ENCODE measurements around the gene EIF3L.

Gene EIF3L

GRCh38 chr22:37933711-37934376 is 84.6 kb downstream of the EIF3L start:
- no peak overlapping the region for H3K4me3 ChIP-seq (ENCODE audit: low read depth in 1 of 2, low read length in 1 of 2)
- peaks cover 49% of the 10 kb centered on the region for H3K36me3 ChIP-seq
- H3K9me3 ChIP-seq: no peaks in the 10 kb centered on the region
- no peaks in the 10 kb centered on the region for H3K27me3 ChIP-seq
- TF ChIP-seq CTCF (IDR thresholded peaks at IDR 0.05): peak; percentile 89
- peaks cover 0 to 7% of the 10 kb centered on the region in 2 experiments for H3K4me1 ChIP-seq (ENCODE audit: control insufficient read depth in 1 of 2, insufficient read depth in 1 of 2, low read depth in 1 of 2, low read length in 1 of 2)
- no peak overlapping the region for H3K27ac ChIP-seq

Data from neutrophil (primary cell).